ENCODE data around the gene FGF22. TPM values are rescaled to one million over a fixed set of nuclear protein-coding genes. Genes with fewer than 3 reads are reported as not detected.

Gene FGF22
- total RNA-seq, 1 donor, result not detected

DNA sequence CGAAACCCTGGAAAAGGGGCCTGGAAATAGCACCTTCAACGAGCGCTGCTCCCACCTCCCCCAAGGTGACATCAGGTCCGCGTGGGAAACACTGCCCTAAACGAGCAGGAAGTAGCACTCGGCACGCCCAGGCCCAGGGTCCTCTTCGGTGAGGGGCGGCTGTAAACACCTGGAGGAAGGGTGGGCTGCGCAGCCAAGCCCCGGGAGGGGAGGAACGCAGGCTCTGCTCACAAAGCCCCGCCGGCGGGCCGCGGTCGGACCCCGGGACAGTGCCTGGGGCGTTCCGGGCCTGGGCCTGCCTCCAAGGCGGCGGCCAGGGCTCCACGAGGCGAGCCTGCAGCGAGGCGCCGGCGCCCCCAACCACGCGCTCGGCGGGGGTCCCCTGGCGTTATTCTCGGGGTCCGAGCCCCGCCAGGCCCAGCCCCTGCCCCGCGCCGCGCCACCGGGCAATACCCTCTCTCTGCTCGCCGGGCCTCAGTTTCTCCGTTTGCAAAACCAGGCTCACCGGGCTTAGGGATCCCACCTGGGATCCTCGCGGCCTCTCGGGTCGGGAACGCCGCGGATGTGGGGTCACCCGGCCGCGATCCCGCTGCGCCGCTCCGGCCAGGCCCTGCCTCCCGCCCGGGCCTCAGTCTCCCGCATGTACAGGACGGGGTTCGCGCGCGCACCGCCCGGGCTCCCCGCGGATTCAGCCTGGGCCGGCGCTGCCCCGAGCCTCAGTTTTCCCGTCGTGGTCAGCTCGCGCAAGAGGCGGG lies 22.7 kb downstream of the FGF22 start:
- Histone ChIP-seq H3K4me3 (ENCODE audit: insufficient read depth, low read length) (peak overlapping the region; percentile 84), H3K79me2 (ENCODE audit: insufficient read depth, low read length) (peaks cover 56% of the 10 kb centered on the region), H3K27me3 (ENCODE audit: insufficient read depth, low read length) (no peaks in the 10 kb centered on the region), H3K9me3 (ENCODE audit: low read depth, low read length) (no peaks in the 10 kb centered on the region), H3K4me2 (ENCODE audit: insufficient read depth, low read length) (peak overlapping the region; percentile 95), H3K4me1 (ENCODE audit: insufficient read depth, low read length) (peaks cover 23% of the 10 kb centered on the region), H3K27ac (ENCODE audit: low read depth, low read length) (peak overlapping the region; percentile 72), H2AFZ (ENCODE audit: low read length) (peak overlapping the region; percentile 15), H4K20me1 (ENCODE audit: insufficient read depth, low read length) (peaks cover 45% of the 10 kb centered on the region), H3K36me3 (ENCODE audit: insufficient read depth, low read length) (no peaks in the 10 kb centered on the region)
- peak; percentile 96 for DNase-seq (ENCODE audit: insufficient read length, low spot score, missing footprints)
- TF ChIP-seq, protein P1, sequence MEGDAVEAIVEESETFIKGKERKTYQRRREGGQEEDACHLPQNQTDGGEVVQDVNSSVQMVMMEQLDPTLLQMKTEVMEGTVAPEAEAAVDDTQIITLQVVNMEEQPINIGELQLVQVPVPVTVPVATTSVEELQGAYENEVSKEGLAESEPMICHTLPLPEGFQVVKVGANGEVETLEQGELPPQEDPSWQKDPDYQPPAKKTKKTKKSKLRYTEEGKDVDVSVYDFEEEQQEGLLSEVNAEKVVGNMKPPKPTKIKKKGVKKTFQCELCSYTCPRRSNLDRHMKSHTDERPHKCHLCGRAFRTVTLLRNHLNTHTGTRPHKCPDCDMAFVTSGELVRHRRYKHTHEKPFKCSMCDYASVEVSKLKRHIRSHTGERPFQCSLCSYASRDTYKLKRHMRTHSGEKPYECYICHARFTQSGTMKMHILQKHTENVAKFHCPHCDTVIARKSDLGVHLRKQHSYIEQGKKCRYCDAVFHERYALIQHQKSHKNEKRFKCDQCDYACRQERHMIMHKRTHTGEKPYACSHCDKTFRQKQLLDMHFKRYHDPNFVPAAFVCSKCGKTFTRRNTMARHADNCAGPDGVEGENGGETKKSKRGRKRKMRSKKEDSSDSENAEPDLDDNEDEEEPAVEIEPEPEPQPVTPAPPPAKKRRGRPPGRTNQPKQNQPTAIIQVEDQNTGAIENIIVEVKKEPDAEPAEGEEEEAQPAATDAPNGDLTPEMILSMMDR (IDR thresholded peaks at IDR 0.05; ENCODE audit: extremely low read depth, low read depth, low read length), result no peak

DNA sequence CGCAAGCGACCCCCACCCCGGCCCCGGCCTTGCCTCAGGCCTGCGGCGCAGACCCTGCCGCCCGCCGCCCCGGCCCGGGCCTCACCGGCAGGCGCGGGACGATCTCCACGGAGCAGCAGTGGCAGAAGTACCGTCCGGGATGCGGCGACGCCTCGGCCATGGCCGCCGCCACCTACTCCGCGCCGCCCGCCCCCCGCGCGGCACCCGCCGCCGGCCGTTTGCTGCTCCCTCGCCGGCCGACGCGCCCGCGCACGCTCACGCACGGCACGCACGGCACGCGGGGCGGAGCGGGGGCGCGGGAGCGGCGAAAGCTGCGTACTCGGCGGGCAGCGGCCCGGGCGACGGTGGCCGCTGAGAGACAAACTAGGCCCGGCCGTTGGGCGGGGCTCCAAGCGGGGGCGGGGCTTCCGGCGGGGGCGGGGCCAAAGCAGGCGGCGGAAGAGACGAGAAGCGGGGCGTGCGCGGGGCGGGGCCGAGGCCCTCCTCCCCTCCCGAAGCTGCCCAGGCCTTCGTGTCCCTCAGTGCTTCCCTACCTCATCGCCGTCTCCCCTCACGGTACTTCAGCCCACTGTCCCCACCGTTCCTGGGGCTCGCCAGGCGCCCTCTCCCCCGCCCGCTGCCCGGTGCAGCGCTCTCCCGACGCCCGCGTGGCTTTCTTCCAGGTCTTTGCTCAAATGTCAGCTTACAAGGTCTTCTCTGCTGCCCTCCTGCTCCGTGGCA lies 23.4 kb downstream of the FGF22 start, which contains the start of gene RNF126:
Gene RNF126 (minus strand): TSS at position 253 of the 720 bp plus-strand sequence. CDS start 93 bp downstream, at position 160.
- Histone ChIP-seq H3K9me3 (ENCODE audit: low read depth, low read length) (no peaks in the 10 kb centered on the region), H3K4me3 (ENCODE audit: insufficient read depth, low read length) (peak within 1 kb of the TSS; percentile 84), H3K36me3 (ENCODE audit: insufficient read depth, low read length) (no peaks in the 10 kb centered on the region), H3K27ac (ENCODE audit: low read depth, low read length) (peak within 1 kb of the TSS; percentile 82), H3K4me2 (ENCODE audit: insufficient read depth, low read length) (peak within 1 kb of the TSS; percentile 95), H3K27me3 (ENCODE audit: insufficient read depth, low read length) (no peaks in the 10 kb centered on the region), H4K20me1 (ENCODE audit: insufficient read depth, low read length) (peaks cover 38% of the 10 kb centered on the region), H3K79me2 (ENCODE audit: insufficient read depth, low read length) (peaks cover 48% of the 10 kb centered on the region), H2AFZ (ENCODE audit: low read length) (peak within 1 kb of the TSS; percentile 89), H3K4me1 (ENCODE audit: insufficient read depth, low read length) (peaks cover 23% of the 10 kb centered on the region)
- TF ChIP-seq, protein P1 (IDR thresholded peaks at IDR 0.05; ENCODE audit: extremely low read depth, low read depth, low read length), result no peak
- peak; percentile 100 for DNase-seq (ENCODE audit: insufficient read length, low spot score, missing footprints)

DNA sequence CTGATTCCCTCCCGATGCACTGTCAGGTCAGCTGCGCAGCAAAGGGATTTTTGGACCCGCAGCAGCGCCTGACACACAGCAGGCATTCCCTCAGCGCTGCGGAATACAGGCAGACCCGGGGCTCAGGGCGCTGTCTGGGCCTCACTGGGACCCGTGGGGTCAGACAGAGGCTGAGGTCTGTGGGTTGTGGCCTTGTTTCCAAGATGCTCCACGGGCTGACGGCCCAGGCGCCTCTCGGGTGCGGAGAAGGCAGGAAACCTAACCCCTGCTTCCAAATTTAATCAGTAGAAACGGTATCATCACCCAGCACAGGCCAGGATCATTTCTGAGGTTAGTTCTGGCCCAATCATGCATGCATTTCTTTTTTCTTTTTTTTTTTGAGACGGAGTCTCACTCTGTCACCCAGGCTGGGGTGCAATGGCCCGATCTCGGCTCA lies 24.0 kb downstream of the FGF22 start:
- no peaks in the 10 kb centered on the region for H3K27me3 ChIP-seq (ENCODE audit: insufficient read depth, low read length)
- no peak for DNase-seq (ENCODE audit: insufficient read length, low spot score, missing footprints)
- no peaks in the 10 kb centered on the region for H3K36me3 ChIP-seq (ENCODE audit: insufficient read depth, low read length)
- H3K27ac ChIP-seq (ENCODE audit: low read depth, low read length), result peak overlapping the region; percentile 82
- peak overlapping the region; percentile 89 for H2AFZ ChIP-seq (ENCODE audit: low read length)
- H4K20me1 ChIP-seq (ENCODE audit: insufficient read depth, low read length), result peaks cover 33% of the 10 kb centered on the region
- H3K4me1 ChIP-seq (ENCODE audit: insufficient read depth, low read length), result peaks cover 23% of the 10 kb centered on the region
- H3K4me2 ChIP-seq (ENCODE audit: insufficient read depth, low read length), result peak overlapping the region; percentile 92
- H3K9me3 ChIP-seq (ENCODE audit: low read depth, low read length), result no peaks in the 10 kb centered on the region
- H3K79me2 ChIP-seq (ENCODE audit: insufficient read depth, low read length), result peaks cover 42% of the 10 kb centered on the region
- H3K4me3 ChIP-seq (ENCODE audit: insufficient read depth, low read length), result peak overlapping the region; percentile 84
- TF ChIP-seq, protein P1 (IDR thresholded peaks at IDR 0.05; ENCODE audit: extremely low read depth, low read depth, low read length), result no peak
